IPS-NIHi7 (cell line): Measurements from ENCODE around the gene CD82.
A peak's percentile ranks its signal among the peaks of the same experiment; 100 is the strongest.

Source experiments
- DNase-seq: peaks from one replicate; pipeline ENCODE4 v3.0.0; 2012; ENCODE audit warnings: mixed read lengths; ENCODE audit errors: extremely low spot score

Gene CD82

DNA sequence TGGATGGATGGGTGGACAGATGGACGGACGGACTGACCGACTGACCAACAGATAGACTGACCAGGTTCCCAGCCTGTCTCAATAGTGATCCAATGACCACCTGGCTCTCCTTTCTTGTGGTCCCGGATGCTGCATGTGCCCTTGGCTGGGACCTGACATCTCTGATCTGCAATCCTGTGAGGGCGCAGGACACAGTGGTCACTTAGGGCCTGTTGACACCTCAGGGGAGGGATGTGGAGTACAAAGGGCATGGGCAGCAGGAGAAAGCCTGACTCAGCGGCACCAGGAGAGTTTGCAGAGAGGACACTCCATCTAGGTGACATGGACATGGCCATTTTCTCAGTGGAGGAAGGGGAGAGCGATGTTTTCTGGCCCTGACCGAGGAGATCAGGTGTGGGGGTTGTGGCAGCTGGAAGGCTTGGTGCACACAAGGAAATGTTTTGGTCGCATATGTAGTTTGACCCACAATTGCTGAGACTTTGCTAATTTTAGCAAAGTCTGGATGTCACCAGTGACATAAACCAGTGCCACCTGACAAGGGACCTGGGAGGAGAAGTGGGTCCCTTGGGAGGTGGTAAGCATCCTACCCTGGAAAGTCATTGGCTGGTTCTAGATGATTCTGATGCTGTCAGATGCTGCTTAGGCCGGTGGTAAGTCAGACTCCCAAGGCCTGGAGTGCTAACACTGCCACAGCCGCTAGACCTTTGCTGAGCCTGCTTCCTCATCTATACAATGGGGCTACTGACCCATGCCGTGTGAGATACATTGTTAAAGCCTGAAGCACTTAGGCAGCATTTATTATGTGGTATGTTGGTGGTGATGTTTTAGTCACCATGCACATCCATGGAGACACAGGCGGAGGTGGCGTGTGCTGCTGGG, 50.7 kb downstream of the CD82 start:
- DNase-seq, result no peak

DNA sequence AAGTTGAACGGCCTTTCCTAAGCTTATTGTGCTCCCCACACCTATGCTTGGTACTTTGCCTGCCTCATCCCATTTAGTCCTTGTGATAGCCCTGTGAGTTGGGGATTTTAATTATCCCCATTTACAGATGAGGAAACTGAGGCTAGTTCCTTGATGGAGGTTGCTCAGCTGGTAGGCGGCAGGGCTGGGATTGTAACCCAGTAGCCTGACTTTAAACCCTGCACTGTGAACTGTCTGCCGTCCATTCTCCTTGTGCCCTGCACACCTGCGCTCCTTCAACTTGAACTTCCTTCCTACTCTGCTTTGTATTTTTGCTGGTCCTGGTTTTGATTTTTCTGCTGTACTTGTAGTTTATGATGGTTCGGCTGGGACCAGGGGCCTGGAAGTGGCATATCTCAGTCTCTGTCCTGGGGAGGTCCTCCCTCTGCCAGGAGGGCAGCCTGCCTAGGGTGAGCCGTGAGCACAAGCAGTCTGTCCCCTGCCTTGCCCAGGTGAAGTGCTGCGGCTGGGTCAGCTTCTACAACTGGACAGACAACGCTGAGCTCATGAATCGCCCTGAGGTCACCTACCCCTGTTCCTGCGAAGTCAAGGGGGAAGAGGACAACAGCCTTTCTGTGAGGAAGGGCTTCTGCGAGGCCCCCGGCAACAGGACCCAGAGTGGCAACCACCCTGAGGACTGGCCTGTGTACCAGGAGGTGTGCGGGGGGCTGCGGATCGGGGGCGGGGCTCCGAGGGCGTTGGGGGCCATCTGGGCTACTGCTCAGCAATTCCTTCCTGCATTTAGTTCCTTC, 52.4 kb downstream of the CD82 start:
- no peak for DNase-seq

DNA sequence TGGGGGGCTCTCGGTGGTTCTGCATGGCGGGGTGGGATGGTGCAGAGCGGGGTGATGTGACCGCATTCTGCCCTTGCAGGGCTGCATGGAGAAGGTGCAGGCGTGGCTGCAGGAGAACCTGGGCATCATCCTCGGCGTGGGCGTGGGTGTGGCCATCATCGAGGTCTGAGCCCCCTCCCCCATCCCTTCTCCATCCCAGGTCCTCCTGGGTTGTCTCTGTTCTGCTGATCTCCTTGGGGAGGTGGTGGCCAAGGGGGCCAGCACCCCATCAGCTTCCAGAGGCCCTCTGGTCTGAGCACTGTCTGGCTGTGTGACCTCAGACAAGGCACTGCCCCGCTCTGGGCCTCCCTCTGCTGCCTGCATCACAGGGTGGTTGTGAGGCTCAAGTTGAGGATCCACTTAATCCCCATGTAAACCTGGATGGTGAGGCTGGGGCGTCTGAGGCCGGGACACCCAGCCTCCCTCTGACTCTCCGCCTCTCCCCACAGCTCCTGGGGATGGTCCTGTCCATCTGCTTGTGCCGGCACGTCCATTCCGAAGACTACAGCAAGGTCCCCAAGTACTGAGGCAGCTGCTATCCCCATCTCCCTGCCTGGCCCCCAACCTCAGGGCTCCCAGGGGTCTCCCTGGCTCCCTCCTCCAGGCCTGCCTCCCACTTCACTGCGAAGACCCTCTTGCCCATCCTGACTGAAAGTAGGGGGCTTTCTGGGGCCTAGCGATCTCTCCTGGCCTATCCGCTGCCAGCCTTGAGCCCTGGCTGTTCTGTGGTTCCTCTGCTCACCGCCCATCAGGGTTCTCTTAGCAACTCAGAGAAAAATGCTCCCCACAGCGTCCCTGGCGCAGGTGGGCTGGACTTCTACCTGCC, 53.3 kb downstream of the CD82 start:
- DNase-seq, result no peak

DNA sequence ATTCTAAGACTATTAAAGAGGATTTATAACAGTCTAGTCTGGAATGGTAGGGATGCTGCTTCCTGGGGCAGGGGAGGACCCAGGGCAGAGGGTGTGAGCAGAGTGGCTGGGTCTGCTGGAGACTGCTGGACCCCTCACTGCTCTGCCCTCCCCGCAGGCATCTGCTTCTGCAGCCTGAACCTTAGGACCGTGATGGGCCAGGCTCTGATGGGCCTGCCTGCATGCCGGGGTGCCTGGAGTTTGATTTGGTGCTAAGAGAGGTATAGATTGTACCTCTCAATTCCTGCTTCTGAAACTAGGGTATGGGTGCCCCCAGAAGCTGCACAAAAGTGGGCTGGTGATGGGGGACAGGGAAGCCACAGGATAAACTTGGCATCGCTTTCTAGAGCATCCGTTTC, 54.9 kb downstream of the CD82 start:
- no peak for DNase-seq

DNA sequence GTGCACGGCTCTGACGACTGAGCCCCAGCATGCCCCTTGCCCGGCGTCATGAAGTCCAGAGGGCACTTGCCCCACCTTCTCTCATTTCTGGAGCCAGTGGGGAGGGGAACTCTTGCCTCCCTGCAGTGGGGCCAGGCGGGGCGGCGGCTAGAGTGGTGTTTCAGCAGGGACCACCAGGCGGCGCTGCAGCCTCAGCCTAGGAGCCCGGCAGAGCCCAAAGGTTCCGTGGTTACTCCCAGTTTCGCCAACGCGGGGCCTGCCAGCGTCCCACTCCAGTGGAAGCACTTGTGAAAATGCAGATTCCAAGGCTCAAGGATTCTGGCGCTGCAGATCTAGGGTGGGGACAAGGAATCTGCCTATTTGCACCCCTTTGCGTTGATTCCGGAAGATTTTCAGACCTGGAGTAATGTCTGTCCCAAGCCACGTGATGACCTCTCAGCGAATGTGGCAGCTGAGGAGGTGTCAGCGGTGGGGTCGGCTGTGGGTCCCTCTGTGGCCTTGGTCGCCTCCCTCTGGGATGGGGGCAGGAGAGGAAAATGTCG, 55.7 kb downstream of the CD82 start:
- peak; percentile 87 for DNase-seq

DNA sequence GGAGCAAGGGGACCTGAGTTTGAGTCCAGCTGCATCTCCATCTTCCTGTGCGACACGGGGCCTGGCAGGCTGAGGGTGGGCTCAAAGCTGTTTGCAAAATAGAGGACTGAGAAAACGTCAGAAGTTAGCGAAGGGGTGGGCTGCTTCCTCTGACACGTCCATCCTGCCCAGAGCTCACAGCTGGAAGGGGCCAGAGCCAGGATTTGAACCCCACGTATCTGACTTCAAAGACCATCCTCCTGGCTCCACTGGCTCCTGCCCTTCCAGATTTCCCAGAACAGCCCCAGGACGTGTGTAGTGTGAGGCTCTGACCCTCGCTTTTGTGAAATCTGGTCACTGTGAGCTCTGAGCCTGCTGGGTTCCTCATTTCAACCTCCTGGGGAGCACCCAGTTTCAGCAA, 56.3 kb downstream of the CD82 start:
- no peak for DNase-seq

DNA sequence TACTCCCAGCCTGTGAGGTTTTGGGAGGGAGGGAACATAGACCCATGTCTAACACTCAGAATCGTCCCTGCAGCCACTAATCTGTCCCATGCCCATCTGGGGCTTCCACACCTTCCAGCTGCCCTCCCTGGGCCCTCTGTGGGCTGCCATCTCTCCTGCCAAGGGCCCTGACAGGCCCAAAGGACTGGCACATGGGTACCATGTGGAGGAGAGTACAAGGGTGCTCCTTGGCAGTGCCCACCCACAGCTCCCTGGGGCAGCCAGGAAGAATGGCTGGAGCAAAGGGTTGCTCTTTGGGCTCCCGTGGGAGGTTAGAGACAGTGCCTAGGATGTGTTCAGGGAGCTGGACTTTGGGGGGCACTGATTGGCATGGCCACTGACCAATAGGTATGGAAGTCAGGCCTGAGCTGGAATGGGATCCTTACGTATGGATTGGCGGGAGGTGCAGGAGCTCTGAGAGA, 56.8 kb downstream of the CD82 start:
- no peak for DNase-seq

DNA sequence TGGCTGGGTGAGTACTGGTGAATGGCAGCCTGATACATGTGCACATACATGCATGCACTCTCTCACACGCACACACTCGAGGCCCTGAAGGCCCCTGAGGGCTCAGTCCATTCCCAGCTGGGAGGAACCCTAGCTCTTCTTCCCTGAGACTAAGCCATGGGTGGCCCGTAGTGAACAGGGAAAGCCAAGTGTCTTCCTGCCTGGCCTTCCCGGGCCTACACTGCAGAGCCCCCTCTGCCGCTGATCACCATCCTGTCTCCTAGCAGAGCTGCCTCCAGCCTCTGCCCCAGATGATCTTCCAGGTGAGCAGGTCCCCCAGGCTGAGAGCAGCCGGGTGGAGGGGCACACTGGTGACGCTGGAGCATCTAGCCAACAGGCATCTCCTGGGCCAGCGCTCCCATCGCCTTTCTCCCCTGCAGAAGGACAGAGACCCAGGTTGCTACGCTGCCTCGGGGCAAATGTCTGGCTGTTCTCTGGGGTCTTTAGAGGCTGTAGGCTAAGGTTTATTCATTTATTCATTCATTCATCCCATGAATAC, 57.3 kb downstream of the CD82 start:
- DNase-seq, result no peak

DNA sequence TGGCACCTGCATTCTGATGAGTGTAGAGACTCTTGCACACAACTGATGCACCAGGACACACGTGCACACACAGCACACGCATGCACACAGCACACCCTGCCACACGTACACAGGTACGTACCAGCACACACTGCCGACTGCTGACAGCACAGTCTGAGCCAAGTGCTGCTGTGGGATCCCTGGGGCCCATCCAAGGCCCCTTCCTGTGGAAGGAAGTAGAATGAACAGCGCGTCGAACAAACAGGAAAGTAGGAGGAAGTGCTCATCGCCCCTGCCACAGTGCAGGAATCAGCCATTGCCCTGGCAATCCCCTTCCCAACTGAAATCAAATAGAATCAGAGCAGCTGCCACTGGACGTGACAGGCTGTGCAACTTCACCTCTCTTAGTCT, 57.9 kb downstream of the CD82 start:
- no peak for DNase-seq

DNA sequence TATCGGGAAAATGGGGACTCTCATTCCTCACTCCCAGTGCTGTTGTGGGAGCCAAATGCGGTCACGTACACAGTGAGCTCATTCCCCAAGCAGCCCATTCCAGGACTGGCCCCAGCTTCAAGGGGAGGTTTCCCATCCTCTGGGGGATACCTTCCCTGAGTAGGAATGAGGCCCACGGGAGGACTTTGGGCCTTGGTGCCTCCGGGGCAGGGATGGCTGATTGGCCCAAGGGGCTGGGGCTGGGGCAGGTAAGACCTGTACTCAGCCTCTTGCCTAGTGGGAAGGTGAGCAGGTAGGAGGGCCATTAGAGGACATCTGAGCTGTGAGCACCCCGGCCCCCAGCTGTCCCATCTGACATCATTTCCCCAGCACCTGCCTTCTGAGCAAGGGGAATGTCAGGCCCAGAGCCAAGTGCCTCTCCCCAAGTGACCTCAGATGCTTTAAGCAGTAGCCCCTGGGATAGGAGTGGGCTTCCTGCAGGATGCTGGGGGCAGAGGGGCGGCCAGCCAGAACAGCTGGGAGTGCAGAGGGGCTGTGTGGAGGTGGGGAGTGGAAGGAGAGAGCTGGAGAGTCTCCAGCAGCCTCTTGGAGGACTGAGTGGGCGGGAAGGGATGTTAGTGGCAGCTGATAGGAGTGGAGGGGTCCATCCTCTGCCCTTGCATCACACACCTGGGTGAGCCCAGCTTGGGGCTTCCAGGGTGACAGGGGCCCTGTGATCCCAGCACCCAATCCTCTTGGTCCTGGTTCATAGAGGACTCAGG, 58.4 kb downstream of the CD82 start:
- no peak for DNase-seq

DNA sequence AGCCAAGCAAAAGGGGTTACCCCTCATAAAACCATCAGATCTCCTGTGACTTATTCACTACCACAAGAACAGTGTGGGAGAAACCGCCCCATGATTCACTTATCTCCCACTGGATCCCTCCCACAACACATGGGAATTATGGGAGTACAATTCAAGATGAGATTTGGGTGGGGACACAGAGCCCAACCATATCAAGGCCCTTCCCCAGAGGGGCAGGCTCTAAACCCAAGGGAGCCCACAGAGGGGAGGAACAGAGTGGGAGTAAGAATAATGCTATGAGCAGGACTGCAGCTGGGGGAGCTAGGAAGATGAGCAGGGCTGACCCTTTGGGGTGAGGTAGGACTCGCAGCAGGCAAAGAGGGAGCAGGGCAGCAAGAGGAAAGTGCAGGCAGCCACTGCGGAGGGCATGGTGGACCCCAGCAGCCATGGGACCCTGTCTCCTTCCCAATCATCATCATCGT, 59.3 kb downstream of the CD82 start:
- DNase-seq, result no peak

DNA sequence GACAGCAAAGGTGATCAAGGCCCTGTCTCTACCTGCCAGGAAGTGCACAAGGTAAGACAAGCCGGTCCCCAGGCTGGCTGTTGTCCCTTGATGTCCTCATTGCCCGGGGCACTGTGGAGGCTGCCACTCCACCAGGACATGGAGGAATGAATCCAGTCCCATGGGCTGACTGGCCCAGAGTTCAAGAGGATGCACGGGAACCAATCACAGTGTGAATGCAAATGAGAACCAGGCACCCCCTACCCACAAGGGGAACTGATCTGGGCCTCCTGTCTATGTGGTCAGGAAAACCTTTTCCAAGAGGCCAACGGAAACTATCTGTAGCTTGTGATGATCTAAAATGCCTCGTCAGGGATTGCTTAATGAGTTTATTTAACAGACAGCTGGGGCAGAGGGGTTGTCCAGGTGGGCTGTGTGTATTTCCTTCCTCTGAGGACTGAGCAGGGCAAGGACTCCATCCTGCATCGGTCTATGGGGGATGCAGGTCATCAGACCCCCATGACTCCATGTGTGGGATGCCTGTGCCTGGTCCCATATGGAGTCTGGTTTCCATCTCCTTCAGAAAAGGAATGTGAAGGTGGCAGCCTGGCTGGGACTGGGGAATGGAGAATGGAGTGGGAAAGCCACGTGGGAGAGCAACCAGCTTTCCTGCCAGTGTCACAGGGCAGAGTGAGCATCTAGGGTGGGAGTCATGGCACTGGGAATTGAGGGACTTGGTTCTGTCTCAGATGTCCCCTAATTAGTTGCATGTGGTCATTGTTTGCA, 60.5 kb downstream of the CD82 start:
- no peak for DNase-seq

DNA sequence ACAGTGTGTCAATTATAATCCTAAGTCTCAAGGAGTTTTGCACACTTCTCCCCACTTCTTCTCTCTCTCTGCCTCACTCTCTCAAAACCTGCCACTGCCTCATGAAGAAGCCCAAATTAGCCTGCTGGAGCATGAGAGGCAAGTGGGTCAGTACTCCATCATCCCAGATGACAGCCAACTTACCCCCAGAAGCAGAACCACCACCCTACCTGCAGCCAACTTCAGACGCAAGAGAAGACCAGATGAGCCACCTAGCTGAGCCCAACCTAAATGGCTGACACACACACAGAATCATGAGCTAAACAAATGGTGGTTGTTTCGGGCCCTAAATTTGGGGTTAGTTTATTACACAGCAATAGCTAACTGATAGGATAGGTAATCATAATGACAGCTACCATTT, 61.2 kb downstream of the CD82 start:
- no peak for DNase-seq

DNA sequence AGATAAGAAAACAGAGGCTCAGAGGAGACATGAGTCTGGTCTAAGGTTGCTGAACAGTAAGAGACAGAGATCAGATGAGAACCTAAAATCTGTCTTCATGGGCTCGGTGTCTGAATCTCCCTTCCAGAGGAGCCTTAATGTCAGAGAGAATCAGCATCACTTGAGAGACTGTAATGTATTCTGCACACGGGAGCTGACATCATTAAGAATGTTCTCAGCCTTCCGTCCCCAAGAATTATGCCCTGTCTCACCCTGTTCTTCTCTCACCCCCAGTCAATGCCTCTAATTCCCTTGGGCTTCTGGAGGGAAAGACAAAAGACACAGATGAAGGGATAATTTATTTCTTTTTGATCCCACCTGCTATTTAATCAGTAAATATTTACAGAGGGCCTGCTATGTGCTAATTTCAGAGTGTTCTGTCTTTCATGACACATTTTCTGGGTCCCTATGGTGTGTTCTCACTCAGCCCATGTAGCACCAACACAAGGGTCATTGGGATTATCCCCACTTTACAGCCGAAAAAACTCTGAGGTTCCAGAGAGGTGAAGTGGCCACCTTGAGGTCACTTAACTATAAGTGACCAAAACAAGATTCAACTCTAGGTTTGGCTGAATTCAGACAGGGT, 61.8 kb downstream of the CD82 start:
- DNase-seq, result no peak

DNA sequence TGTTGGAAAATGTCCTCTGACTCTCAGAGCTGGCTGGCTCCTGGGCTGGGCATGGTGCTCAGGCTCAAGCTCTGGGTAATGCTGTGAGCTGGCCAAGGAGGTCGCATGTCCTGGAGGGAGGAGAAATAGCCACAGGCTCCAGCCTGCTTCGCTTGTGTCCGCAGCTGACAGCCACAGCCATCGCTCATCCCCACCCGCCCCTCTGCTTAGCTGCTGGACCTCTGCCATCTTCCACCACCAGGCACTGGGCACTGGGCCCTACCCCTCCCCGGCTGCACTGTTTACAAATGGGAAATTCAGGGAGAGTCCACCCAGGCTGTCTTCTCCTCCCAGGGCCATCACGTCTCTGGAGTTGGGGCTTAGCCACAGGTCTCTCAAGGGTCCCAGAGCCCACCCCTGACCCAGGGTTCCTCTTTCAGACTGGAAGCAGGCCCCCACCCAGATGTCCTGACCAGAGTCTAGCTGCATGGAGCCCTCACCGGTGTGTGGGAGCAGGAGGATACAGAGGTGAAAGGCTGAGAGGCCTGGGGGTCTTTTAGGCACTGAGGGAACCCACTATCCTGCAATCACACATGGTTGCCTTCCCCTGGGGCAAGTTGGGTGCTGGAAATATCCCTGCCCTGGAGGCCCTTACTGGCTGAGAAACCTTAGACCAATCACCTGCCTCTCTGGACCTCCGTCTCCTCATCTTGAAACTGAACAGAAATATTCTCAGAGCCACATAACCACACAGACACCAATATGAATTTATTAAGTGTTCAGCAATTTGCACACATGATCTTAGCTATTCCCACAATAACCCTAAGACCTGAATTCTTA, 62.7 kb downstream of the CD82 start:
- DNase-seq, result no peak

DNA sequence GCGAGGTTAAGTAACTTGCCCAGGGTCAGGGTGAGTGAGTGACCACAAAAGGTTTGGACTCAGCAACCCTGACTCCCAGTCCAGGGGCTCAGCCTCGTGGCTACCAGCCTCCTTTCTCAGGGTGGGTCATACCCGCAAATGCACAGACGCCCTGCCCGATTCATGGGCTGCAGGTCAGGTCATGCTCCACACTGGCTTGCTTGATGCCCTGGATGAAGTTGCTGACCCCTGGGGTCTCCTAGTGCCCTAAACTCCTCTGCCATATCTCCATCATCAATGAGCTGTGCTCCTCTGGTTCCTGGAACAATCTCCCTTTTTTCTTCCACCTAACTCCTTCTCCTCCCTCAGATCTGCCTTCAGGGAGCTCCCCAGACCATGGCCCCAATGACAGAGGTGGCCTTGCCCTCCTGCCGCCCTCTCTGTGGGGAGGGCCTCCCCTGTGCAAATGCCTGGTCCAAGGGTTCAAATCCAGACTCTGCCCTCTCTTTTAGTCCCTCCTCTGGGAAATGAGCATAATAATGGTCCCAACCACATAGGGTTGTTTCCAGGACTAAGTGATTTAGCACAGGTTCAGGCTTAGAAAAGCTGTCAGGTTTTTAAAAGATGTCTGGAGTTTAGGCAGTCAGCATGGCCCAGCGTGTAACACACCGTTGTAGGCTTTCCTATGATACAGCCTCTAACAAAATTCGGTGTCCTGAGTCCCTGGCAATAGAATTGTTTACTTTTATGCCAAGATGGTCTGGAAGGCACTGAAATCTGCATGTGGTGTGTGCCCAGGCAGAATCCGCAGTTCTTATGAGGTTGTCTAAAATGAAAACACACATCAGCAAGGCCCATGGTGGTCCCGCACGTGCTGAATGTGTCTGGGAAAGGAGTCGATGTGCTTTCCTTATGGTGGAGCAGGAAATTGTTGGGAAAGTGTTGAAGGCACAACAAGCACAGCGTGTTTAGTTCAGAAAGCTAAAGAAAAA, 63.6 kb downstream of the CD82 start:
- DNase-seq, result no peak

DNA sequence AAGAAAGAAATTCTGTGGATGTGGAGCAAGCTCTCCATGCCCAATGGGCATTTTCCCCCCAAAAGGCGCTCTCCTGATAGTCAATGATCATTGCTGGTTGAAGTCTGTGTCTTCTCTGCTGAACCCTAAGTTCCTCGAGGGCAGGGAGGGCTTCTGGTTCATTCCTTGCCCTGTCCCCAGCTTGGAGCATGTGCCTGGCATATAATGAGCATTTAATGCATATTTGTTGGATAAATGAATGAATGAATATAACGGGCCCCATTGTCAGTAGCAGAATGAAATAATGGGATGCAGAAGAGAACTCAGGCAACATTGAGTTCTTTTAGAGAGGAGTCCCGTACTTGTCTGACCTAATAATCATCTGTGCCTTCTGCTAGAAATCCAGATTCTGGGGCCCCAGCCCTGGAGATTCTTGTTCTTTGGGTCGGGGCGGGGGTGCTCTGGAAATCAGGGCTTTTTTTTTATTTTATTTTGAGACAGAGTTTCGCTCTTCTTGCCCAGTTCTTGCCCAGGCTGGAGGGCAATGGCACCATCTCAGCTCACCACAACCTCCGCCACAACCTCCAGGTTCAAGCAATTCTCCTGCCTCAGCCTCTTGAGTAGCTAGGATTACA, 64.4 kb downstream of the CD82 start:
- DNase-seq, result no peak
